Measurements from ENCODE around the gene LMLN. TPM values are rescaled to one million over a fixed set of nuclear protein-coding genes. Genes with fewer than 3 reads are reported as not detected.

LMLN gene
- total and polyA plus RNA-seq, 2 of the 13 experiments (the other 11 are each of a cell fraction or from before 2014, with no cell fraction given) = 1.2 to 1.8 TPM

GRCh38 chr3:198062068-198062465 is 102.0 kb downstream of the LMLN start (continued):
- no peak for TF ChIP-seq ZBTB8A (CRISPR knock-in tag; IDR thresholded peaks at IDR 0.05; ENCODE audit: borderline replicate concordance, low read depth)
- no peak for TF ChIP-seq CHCHD3 (CRISPR knock-in tag; IDR thresholded peaks at IDR 0.05)
- TF ChIP-seq, protein P1, sequence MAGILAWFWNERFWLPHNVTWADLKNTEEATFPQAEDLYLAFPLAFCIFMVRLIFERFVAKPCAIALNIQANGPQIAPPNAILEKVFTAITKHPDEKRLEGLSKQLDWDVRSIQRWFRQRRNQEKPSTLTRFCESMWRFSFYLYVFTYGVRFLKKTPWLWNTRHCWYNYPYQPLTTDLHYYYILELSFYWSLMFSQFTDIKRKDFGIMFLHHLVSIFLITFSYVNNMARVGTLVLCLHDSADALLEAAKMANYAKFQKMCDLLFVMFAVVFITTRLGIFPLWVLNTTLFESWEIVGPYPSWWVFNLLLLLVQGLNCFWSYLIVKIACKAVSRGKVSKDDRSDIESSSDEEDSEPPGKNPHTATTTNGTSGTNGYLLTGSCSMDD (CRISPR knock-in tag; IDR thresholded peaks at IDR 0.05) = no peak
- no peak for TF ChIP-seq PTBP1 (IDR thresholded peaks at IDR 0.05; ENCODE audit: low read depth, low read length, poor library complexity, severe bottlenecking)
- TF ChIP-seq ZNF354B (CRISPR knock-in tag; IDR thresholded peaks at IDR 0.05) = no peak
- no peak for TF ChIP-seq SPEN (CRISPR knock-in tag; IDR thresholded peaks at IDR 0.05; ENCODE audit: low read depth)
- no peak for TF ChIP-seq BRCA1 (CRISPR knock-in tag; IDR thresholded peaks at IDR 0.05)

GRCh38 chr3:198064420-198064819 is 104.4 kb downstream of the LMLN start:
- WGBS (ENCODE audit: low lambda C conversion rate) = 0% methylated on average over 5 of the region's 5 CpGs
- no peak for FAIRE-seq

More at GRCh38 chr3:198064420-198064819, 104.4 kb downstream of the LMLN start:
- no peak for ATAC-seq
- no peaks in the 10 kb centered on the region for H3K36me3 ChIP-seq (replicated peaks in 1 of 2; ENCODE audit: control insufficient read depth in 1 of 2, insufficient read depth in 2 of 2, low read length in 2 of 2)
- CTCF ChIA-PET (ENCODE audit: low intra/inter-chr PET ratio, low total read pairs) = no interaction called here
- POLR2A ChIA-PET = no interaction called here
- H3K27ac ChIP-seq (ENCODE audit: extremely low read length, insufficient read depth, low read length) = no peak overlapping the region
- DNase-seq (ENCODE audit: low spot score) = no peak
- intact Hi-C loops (cut with micrococcal nuclease; ENCODE audit: unreplicated experiment) = no loop called here
- in situ Hi-C loops (cut with HindIII; ENCODE audit: extremely low pct_ligation_motif_present, low pct_unique_long_range_greater_than_20kb) = no loop called here
- no peak for TF ChIP-seq HOXA5 (CRISPR knock-in tag; IDR thresholded peaks at IDR 0.05)
- TF ChIP-seq, protein P2, sequence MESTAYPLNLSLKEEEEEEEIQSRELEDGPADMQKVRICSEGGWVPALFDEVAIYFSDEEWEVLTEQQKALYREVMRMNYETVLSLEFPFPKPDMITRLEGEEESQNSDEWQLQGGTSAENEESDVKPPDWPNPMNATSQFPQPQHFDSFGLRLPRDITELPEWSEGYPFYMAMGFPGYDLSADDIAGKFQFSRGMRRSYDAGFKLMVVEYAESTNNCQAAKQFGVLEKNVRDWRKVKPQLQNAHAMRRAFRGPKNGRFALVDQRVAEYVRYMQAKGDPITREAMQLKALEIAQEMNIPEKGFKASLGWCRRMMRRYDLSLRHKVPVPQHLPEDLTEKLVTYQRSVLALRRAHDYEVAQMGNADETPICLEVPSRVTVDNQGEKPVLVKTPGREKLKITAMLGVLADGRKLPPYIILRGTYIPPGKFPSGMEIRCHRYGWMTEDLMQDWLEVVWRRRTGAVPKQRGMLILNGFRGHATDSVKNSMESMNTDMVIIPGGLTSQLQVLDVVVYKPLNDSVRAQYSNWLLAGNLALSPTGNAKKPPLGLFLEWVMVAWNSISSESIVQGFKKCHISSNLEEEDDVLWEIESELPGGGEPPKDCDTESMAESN (CRISPR knock-in tag; conservative IDR thresholded peaks at IDR 0.05) = no peak
- no peak for TF ChIP-seq ELF1 (CRISPR knock-in tag; IDR thresholded peaks at IDR 0.05)
- no peak for TF ChIP-seq BCL6 (CRISPR knock-in tag; IDR thresholded peaks at IDR 0.05)
- no peak for TF ChIP-seq ZNF562 (CRISPR knock-in tag; IDR thresholded peaks at IDR 0.05; ENCODE audit: borderline replicate concordance)
- no peak for TF ChIP-seq ZFYVE20 (CRISPR knock-in tag; IDR thresholded peaks at IDR 0.05; ENCODE audit: borderline replicate concordance, low read depth)
- no peak for TF ChIP-seq KAT8 (CRISPR knock-in tag; IDR thresholded peaks at IDR 0.05)
- no peaks in the 10 kb centered on the region for H3K9me3 ChIP-seq (ENCODE audit: low read length)
- BruUV-seq (replicated peaks) = no TSS peak
- no peaks in the 10 kb centered on the region for H3K79me2 ChIP-seq (ENCODE audit: insufficient read depth, low read length)
- H3K4me3 ChIP-seq (replicated peaks in 1 of 3; ENCODE audit: insufficient read depth in 1 of 3, low read depth in 2 of 3, low read length in 3 of 3) = no peak overlapping the region
- no peaks in the 10 kb centered on the region for H3K4me1 ChIP-seq (ENCODE audit: insufficient read depth, low read length)
- no peak overlapping the region for H3K4me2 ChIP-seq (ENCODE audit: low read depth, low read length)
- no peaks in the 10 kb centered on the region for H4K20me1 ChIP-seq (ENCODE audit: insufficient read depth, low read length)
- H2AFZ ChIP-seq (ENCODE audit: low read length) = no peak overlapping the region
- no peak overlapping the region for H3K9ac ChIP-seq (ENCODE audit: insufficient read depth, low read depth, low read length)
- H3K27me3 ChIP-seq (ENCODE audit: control insufficient read depth in 1 of 2, insufficient read depth in 2 of 2, low read length in 2 of 2) = peaks cover 0 to 12% of the 10 kb centered on the region in 2 experiments; a peak in 3 of 5 replicates

Data from HepG2 (cell line).